GM21723 (cell line): ENCODE data around the gene SNTG2.

Experiments used
- ATAC-seq: cut with Tn5 transposase; IDR thresholded peaks from one replicate; pipeline ENCODE4 v1.9.1; 2021; ENCODE audit warnings: mild to moderate bottlenecking, moderate library complexity; ENCODE audit not compliant: unreplicated experiment

The SNTG2 gene

DNA sequence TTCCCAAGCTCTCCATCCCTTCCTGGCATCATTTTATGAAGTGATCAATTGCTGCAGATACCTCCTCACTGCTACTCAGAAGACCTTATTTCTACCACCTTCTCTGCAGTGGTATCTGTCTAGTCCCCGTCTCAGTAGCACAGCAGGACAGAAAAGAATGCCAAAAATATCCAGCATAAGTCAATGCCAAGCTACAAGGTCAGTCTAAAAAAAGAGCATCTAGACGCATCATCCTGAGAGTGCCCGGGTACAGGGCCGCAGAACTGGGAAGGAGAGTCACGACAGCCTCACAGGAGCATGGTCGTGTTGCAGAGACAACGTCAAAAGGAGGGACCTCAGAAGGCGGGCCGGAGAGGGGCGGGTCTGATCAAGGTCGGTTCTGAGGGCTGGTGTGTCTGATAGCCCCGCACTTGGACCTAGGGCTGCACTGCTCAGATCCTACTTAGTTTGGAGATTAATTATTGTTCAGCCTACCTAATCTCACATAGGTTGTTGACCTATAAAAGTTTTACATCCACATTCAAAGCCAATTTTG is 24.3 kb upstream of the SNTG2 start:
- ATAC-seq = no peak

DNA sequence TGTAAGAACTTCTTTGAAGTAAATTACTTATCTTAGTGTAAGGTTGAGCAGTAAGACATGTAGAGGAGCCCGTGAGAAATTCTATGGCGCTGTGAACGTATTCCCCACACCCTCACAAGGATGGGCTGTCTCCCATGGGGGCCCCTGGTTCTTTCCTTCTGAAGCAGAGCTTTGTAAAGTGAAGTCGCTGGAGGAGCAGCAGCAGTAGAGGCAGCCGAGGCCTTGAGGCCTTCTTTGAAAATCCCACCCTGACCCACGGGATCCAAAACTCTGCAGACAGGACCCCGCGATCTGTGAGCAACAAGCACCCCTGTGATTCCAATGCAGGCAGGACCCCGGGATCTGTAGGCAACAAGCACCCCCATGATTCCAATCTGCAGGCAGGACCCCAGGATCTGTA is 23.8 kb upstream of the SNTG2 start:
- ATAC-seq = no peak

DNA sequence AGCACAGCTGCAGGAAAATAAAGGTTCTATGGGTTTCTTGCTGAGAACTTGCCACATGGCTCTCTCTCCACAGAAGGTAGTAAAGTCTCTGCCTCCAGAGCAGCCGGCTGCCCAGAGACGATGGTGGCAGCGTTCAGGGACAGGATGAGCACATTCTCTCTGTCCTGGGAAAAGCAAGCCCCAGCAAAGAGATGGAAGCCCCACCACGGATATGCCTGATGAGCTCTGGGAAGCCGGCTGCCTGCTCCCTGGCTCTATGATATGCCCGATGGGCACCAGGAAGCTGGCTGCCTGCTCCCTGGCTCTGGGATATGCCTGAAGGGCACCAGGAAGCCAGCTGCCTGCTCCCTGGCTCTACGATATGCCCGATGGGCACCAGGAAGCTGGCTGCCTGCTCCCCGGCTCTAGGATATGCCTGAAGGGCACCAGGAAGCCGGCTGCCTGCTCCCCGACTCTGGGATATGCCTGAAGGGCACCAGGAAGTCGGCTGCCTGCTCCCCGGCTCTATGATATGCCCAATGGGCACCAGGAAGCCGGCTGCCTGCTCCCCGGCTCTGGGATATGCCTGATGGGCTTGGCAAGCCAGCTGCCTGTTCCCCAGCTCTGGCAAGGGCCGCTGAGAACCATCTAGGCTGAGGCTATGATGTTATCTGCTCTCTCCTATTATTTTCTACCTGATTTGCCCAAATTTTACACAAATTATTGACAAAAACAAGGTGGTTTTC is 21.5 kb upstream of the SNTG2 start:
- ATAC-seq = no peak

DNA sequence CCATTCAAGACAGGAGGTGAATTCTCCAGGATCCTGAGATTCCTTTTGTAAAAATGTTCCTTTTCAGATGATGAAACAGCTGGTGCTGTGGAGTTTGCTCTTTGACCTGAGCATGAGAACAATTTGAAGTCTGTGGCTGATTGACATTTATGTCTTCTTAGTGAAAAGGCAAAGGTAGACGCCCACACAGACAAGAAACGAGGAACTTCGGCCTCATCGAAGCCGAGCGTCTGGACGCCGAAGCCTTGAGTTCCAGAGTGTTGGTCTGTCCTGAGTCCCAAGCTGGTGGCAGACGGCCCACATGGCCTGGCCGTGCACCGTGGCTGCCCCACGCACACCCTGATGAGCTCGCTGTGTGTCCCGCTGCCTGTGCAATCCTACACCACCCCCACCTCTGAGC is 20.7 kb upstream of the SNTG2 start:
- ATAC-seq = no peak

DNA sequence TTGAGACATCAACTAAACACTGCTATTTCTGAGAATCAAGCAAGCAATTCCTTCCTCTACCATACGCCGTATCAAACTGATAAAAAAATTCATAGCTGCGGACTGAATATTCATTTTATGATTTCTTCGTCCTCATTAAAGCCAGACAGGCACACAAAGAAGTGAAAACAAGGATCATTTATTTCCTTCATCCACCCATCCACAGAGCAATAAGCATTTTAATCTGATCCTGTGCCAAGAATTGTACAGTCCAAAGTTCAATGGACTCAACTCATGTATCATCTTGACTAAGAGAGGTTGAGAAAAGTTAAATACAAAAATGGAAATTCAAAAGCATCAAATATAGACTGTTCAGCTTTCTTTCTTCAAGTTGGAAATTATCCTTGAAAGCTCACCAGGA is 19.7 kb upstream of the SNTG2 start:
- ATAC-seq = no peak

DNA sequence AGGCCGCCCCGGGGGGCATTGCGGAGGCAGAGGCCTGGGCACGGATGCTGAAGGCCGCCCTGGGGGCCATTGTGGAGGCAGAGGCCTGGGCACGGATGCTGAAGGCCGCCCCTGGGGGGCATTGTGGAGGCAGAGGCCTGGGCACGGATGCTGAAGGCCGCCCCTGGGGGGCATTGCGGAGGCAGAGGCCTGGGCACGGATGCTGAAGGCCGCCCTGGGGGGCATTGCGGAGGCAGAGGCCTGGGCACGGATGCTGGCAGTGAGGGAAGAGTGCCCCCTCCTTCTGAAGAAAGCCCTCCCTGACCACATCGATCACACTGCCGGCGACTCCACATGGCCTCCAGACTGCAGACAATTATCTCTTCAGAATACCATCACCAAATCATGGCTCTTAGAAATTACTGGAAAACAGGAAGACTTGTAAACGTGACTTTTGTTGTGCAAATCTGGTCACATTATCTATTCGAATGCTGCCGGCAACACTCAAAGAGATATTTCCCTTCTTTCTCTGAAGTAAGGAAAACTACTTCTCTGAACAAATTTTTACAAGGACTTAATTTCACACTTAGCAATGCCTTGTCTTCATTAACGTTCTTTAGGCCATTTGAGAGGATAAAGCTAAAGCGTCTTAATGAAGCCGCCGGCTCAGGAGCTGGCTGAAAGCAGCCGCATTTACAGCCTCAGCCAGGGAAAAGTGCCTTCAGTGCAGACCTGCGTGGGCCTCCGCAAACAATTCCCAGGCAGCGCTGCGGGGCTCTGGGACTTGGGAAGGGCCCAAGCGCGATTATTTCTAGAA is 18.1 kb upstream of the SNTG2 start:
- ATAC-seq = no peak

DNA sequence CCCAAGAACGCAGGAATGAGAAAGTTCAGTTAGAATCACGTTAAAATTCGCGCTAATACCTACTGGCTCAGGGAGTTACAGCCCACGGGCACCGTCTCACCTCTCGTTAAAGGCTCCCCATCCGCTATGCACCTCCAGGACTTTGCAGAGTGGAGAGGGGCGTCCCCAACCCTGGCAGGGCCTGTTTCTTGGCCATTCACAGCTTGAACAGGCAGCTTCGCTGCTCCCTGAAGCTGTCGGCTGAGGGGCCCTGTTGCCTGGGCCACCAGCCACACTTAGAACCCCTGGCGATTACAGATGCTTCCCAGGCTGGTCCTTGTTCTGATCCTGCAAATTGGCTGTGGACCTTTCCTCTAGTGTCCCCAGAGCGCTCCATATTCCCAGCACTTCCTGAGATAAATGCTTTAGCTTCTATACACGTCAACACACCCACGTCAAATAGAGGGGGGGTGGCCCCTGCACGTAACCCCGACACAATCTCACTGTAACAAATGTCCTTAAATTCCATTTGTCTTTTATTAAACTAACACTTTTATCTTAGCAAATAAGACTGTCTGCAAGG is 16.8 kb upstream of the SNTG2 start:
- ATAC-seq = no peak

DNA sequence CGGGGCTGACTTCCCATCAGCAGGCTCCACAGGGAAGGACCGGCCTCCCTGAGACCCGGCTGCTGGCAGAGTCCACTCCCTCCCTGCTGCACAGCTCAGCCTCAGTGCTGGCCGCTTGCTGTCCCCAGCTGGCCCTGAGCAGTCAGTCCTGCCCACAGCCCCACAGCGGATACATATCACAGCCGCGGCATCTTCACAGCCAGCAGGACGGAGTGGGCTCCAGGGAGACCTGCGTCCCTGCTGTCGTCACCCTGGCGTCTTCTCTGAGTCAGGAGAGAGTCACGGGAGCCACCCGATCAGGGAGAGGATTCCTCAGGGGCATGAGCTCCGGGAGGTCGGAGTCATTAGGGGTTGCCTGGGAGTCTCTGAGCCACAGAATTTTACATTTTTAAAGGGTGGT is 13.1 kb upstream of the SNTG2 start:
- no peak for ATAC-seq

DNA sequence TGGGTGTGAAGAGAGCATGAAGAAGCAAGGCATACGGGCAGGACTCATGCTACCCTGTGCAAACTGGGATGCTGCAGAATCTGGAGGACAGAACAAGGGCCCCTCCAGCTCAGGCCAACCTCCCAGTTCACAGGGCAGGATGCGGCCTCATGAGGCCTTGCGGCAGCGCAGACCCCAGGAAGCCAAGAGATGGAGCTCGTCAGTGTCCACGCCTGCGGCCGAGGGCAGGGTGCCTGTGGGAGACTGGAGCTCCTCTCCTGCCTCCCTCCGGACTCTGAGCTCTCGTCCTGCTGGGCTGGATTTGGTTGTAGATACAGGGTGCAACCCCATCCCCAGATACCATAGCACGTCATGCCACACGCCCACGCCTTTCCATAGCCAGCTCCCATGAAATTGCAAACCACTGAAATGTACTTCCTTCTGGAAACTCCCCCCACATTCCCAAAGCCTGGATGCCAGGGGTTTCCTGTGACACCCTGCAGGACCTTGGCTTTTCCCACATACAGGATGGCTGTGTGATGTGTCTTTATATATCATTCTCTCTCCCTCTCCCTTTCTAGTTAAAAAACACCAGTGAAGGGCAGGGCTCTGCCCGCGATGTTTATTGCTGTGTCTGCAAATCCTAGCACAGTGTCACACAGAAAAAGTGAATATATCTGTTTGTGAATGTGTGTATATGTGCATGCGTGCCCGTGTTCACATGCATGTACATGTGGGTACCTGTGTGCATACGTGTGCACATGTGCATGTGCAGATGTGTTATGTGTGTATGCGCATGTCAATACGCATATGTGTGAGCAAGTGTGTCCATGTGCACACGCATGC is 12.3 kb upstream of the SNTG2 start:
- no peak for ATAC-seq

DNA sequence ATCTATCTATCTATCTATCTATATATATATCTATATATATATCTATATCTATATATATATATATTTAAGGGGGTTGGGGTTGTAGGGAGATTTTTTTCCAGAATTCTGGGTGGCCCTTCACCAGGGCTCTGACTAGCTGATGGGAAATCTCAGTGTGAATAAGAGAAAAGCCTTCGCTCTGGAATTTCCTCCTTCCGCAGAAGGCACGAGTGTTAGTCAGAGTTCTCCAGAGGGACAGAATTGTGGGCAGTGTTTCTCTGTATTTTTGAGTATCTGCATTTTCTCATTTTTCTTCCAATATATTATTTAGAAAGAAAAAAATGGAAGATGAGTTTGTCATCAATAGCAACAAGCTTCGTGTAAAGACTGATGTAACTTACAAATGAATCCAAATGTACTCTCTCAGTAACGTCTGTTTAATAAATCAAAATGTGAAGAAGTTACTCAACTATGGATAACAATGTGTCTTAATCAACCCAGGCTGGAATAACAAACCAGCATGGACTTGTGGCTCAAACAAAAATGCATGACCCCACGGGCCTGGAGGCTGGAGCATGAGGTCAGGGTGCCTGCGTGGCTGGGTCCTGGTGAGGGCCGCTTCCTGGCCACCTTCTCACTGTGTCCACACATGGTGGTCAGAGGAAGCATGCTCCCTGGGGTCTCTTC is 10.6 kb upstream of the SNTG2 start:
- ATAC-seq = no peak

DNA sequence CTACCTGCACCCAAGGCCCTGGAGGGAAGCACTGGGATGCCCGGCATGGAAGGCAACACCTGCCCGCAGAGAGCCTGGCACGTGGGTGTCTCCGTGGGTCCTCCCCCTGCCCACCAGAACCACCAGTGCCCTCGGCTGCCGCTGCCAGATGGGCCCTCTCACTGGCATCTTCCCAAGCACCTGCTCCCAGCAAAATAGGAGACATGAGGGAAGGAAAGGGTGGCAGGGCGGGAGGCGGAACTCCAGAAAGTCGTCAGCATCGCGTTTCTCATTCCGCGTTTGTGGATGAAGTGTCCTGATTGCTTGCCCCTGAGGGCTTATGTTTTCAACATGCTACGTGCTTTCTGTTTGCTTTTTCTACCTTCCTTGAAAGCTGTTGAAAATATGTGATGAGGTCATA is 8.8 kb upstream of the SNTG2 start:
- ATAC-seq = no peak

DNA sequence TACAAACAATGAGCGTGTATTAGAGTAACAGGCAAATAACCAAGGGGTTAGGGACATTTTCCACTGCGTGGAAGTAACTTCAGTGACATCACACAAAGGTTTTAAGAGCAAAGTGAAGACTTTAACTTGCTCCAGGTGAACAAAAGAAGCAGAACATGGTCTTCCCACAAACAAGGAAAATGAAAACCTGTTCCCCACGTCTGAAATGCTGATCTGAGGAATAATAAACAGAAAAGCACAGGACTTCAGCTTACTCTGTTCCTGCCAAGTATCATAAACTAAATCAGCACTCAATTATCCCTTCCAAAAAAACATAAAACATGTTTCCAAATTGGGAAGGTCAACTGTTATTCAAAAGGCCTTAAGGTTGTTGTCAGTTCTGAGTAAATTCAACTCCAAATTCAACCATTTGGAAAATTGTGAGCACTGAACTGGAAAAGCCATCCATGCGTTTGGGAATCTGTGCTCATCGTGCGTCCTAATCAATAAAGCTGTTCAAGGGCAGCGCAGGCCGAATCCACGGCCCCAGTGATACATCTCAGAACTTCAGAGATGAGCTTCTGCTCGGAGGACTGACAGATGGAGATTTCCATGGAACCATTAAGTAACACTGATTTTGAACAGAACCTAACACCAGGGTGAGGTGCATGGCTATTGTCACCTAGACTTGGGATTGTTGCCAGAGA is 7.7 kb upstream of the SNTG2 start:
- no peak for ATAC-seq

DNA sequence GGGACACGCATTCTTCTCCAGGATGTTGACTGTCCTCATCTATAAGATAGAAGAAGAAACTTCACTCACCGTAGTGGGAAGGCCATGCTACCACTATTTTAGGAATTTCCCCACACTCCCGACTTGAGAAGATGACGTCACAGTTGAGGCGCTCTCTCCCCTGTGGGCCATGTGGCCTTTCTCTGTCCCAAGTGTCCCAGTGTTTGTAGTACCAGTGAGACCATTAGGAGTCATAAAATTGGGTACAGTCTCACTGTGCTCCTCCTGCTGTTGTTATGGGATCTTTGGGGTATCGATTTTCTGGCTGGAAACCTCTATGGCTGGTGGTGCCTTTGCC is 7.2 kb upstream of the SNTG2 start:
- ATAC-seq = no peak

DNA sequence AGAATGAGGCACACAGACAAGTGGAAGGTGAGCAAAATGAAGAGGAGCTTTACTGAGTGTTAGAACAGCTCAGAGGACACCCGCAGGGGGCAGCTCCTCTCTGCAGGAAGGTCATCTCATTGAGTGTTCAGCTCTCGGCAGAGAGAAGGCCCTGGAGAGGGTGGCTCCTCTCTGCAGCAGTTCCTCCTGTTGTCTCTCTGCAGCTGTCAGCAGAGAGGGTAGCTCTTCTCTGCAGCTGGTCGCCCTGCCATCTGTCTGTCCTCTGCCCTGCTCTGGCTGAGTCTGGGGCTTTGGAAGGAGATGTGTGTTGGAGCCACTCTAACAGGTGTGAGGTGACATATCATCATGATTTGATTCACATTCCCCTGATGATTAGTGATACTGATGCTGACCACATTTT is 6.8 kb upstream of the SNTG2 start:
- ATAC-seq = no peak

DNA sequence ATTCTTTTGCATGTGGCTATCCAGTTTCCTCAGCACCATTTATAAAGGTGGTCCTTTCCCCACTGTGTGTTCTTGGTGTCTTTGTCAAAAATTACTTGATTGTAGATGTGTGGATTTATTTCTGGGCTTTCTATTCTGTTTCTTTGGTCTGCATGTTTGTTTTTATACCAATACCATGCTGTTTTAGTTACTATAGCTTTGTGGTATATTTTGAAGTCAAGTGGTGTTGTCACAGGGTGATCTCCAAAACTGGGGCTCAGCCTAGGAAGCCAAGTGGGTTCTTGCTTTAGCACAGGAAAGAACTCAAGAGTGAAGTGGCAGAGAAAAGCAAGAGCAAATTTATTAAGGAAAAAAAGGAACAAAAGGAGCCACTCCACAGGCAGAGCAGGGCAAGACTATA is 6.0 kb upstream of the SNTG2 start:
- no peak for ATAC-seq

DNA sequence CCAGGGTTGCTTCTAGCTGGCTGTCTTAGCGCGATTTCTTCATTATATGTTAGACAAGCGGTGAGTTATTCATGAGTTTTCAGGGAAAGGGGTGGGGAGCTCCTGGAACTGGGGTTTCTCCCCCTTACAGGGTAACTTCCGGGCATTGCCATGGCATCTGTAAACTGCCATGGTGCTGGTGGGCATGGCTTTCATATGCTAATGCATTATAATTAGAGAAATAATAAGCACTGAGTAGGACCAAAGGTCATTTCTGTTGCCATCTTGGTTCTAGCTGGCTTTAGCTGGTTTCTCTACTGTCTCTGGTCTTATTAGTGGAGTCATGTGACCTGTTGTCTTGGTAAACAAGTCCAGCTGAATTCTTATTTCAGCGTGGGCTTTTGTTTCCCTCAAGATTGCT is 5.5 kb upstream of the SNTG2 start:
- no peak for ATAC-seq

DNA sequence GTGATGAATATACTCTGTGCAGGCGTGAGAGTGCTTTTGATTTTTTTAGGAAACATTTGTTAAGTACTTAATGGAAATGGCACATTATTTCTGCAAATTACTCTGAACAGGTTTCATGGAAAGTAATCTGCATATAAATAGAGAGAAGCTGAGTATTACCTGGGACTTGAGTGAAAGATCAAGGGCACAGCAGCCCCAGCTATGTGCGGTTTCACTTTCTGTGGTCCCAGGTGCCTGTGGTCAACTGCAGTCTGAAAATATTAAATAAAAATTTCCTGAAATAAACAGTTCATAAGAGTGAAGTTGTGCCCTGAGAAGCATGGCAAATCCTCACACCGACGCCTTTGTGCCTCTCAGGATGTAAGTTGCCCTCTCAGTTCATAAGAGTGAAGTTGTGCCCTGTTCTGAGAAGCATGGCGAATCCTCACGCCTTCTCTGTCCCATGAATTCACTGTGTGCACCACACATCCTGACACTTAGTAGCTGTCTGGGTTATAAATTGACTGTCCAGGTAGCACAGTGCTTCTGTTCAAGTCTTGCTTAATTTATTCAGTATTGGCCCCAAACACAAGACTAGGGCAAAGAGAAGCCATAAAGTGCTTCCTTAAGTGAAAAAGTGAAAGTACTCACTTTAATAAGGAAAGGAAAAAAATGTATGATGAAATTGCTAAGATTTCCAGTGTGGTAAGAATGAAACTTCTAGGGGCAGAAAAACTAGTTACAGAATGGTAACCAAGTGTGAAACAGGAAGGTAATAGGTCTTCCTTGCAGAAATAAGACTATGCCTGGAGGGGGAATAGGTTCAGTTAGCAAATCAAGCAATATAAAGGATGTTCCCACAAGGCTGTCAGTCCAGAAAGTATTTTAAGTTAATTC is 4.3 kb upstream of the SNTG2 start:
- ATAC-seq = peak; percentile 56

DNA sequence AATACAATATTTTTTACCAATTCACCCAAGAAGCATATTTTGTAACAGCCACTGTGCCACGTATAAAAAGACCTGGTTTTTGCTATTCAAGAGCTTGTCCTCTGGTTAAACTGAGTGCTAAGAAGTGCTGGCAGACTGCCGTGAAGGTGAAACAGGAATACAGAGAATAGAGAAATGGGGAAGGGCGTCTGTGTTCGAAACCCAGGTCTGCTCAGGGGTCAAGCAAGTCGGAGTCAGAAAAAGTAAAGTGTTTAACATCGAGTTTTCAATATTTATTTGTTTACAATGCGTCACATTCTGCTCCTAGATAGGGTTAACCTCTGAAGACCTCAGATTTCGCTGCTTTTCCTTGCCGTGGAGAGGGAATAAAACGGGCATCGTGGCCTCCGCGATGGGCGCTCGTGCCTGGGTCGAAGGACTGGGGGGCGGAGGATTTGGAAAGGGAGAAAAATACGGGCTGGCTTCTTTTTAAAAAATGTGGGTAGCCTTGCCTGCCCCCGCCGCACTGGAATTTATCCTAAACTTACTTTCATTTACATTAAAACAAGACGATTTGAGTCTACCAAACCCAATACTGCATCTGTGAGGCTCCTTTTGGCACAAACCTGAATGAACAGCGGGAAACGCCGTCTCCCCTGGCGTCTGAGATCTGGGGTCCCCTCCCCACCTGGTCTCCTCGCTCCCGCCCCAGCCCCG is 1.1 kb upstream of the SNTG2 start:
- ATAC-seq = no peak
